ENCODE measurements around the gene MED19. TPM values are rescaled to one million over a fixed set of nuclear protein-coding genes. Genes with fewer than 3 reads are reported as not detected.
A peak's percentile ranks its signal among the peaks of the same experiment; 100 is the strongest.

The MED19 gene
- total and polyA plus RNA-seq, 2 donors (not counting 1 experiment from before 2014, with no cell fraction given) = 9.3 to 15.0 TPM

- H3K27me3 ChIP-seq (replicated peaks in 1 of 4; ENCODE audit: control extremely low read depth in 1 of 4, control insufficient read depth in 3 of 4, insufficient read depth in 4 of 4, low read length in 3 of 4) = no peaks in the 10 kb centered on the region
- TF ChIP-seq CTCF (IDR thresholded peaks at IDR 0.05) (no peak), EZH2 (IDR thresholded peaks at IDR 0.05; ENCODE audit: borderline replicate concordance, insufficient read depth, low read depth, low read length, poor library complexity, severe bottlenecking) (no peak)
- peak within 1 kb of the TSS; percentile 94 for H3K27ac Mint-ChIP-seq
- peaks cover 39% of the 10 kb centered on the region for H3K79me2 ChIP-seq (ENCODE audit: control insufficient read depth, insufficient read depth, low read length)
- peak within 1 kb of the TSS; percentile 87 for H2AFZ ChIP-seq (ENCODE audit: insufficient read depth, low read depth, low read length, poor library complexity, severe bottlenecking)
- H3K4me3 ChIP-seq (ENCODE audit: control extremely low read depth in 1 of 5, extremely low read depth in 1 of 5, insufficient read depth in 1 of 5, low read depth in 2 of 5, low read length in 4 of 5) = peak within 1 kb of the TSS; percentile 68 to 95 (median 92)
- DNase-seq = peak; percentile 98
- WGBS (ENCODE audit: insufficient coverage) = 1% methylated on average over 45 of the region's 45 CpGs
- no peaks in the 10 kb centered on the region for H3K27me3 Mint-ChIP-seq
- POLR2A ChIA-PET = interaction anchor here (0.6 to 2.6 kb wide), 6 partner anchors 10 to 333 kb away, joined by 3 to 22 read pairs (median 3); partner anchors contain the start of genes SSRP1 and ZDHHC5
- peak; percentile 97 for ATAC-seq (ENCODE audit: low read depth)
- H3K9me3 Mint-ChIP-seq (ENCODE audit: insufficient read depth) = no peaks in the 10 kb centered on the region
- H3K9ac ChIP-seq (ENCODE audit: low read length) = peak within 1 kb of the TSS; percentile 86
- intact Hi-C loops (cut with micrococcal nuclease) = loop anchor here (1.0 to 2.0 kb wide), 6 partner anchors 10 to 921 kb away; partner anchors contain the start of genes MED19, SELENOH, TIMM10 and TMX2
- peaks cover 5 to 30% of the 10 kb centered on the region in 2 experiments for H3K36me3 ChIP-seq (replicated peaks in 1 of 2; ENCODE audit: control extremely low read depth in 1 of 2, control insufficient read depth in 1 of 2, extremely low read depth in 1 of 2, insufficient read depth in 2 of 2, low read length in 1 of 2)
- H3K4me2 ChIP-seq (replicated peaks; ENCODE audit: low read depth, low read length, poor library complexity, severe bottlenecking) = peak within 1 kb of the TSS; percentile 80
- no peaks in the 10 kb centered on the region for H3K9me3 ChIP-seq (ENCODE audit: control extremely low read depth in 1 of 3, control insufficient read depth in 2 of 3, insufficient read depth in 1 of 3, low read length in 2 of 3)
- H4K20me1 ChIP-seq (ENCODE audit: control insufficient read depth, insufficient read depth, low read length, poor library complexity, severe bottlenecking) = peaks cover 8% of the 10 kb centered on the region
- CTCF ChIA-PET = interaction anchor here (0.6 to 1.9 kb wide), 10 partner anchors 9 to 175 kb away, joined by 3 to 9 read pairs (median 4); partner anchors contain the start of gene UBE2L6
- peaks cover 28% of the 10 kb centered on the region for H3K4me1 Mint-ChIP-seq
- peaks cover 8 to 14% of the 10 kb centered on the region in 2 donors for H3K4me1 ChIP-seq (ENCODE audit: control insufficient read depth in 2 of 2, insufficient read depth in 2 of 2, low read length in 2 of 2)
- peak within 1 kb of the TSS; percentile 94 for H3K4me3 Mint-ChIP-seq
- peak within 1 kb of the TSS; percentile 77 to 92 for H3K27ac ChIP-seq (ENCODE audit: low read length in 2 of 2)
Observed at GRCh38 chr11:57657194-57658022, 54.6 kb downstream of the MED19 start, which contains the start of gene CLP1. Gene CLP1 (plus strand): TSS chr11:57657762. CDS start chr11:57659477, 1,715 bp downstream.

All from B cell (primary cell).